ENCODE data around the gene CCR3. TPM values are rescaled to one million over a fixed set of nuclear protein-coding genes. Genes with fewer than 3 reads are reported as not detected.

Gene CCR3
- total RNA-seq, 2 experiments from 2014 or later = not detected

DNA sequence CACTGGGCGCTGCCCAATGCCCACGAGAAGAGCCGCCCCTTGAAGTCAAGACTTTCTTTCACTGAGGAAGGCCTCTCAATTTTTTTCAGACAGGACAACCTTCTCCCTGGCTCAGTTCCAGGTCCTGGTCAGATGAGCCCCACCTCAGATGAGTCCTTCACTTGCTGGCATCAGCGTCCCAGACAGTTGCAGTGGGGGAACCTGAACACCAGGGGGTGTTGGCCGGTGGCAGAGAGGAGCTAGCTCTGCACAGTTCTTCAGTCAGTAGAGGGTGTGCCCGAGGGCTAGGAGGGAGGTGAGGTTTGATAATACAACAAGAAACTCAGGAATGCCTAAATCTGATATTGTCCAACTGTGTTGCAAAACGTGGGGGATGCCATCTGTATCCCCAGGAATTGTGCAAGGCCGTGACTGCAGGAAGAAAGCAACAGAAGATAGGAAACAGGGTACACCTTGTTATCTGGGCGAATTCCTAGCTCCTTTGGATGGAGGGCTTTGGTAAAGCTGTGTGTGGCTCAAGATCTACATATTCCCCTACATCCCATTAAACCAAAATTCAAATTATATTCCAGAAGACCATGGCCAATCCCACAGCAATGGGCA lies 34.3 kb downstream of the CCR3 start:
- ChIA-PET POLR2A (interaction anchor here (1.2 to 1.3 kb wide), 3 partner anchors 18 to 179 kb away, joined by 3 to 5 read pairs (median 4); no protein-coding TSS in a partner anchor), CTCF (interaction anchor here (0.7 to 6.8 kb wide), 38 partner anchors 9 to 197 kb away, joined by 3 to 156 read pairs (median 4); partner anchors contain the start of genes CCR1, CCR2, CCR5 and CCR5AS)
- Mint-ChIP-seq H3K4me1 (ENCODE audit: low read depth) (peaks cover 41% of the 10 kb centered on the region), H3K9me3 (peaks cover 16% of the 10 kb centered on the region), H3K27ac (no peak overlapping the region), H3K36me3 (ENCODE audit: low read depth) (peaks cover 20% of the 10 kb centered on the region), H3K4me3 (no peak overlapping the region), H3K27me3 (peaks cover 5% of the 10 kb centered on the region)
- ATAC-seq (peak; percentile 81), DNase-seq (peak; percentile 86)
- peak; percentile 87 for TF ChIP-seq CTCF (IDR thresholded peaks at IDR 0.05)
- intact Hi-C loops (cut with micrococcal nuclease) = loop anchor here (5.0 kb wide), 1 partner anchor 96 kb away; the partner anchor contains the start of gene CCR5

DNA sequence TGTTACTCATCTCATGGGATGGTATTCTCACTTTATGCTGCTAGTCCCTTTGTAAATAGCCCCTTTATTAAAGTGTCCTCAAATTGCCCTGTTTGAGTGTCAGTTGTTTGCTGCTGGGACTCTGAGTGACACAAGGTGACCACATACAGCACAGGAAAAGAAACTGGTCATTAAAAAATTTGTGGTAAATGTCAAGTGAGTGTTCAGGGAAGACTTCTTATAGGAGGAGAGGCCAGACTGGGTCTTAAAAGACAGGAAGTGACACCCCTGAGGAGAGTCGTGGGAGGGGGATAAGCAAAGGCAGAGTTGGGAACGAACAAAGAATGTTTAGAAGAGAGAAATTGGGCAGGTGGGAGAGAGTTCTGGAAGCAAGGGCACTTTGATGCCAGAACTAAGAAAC lies 35.2 kb downstream of the CCR3 start:
- ChIA-PET CTCF (interaction anchor here (0.8 to 6.8 kb wide), 7 partner anchors 11 to 130 kb away, joined by 3 to 156 read pairs (median 4); partner anchors contain the start of genes CCR5, CCR5AS and CCRL2), POLR2A (no interaction called here)
- no peak overlapping the region for H3K4me3 Mint-ChIP-seq
- peak overlapping the region; percentile 50 for H3K27ac Mint-ChIP-seq
- no peak for TF ChIP-seq CTCF (IDR thresholded peaks at IDR 0.05)
- peaks cover 16% of the 10 kb centered on the region for H3K9me3 Mint-ChIP-seq
- peaks cover 49% of the 10 kb centered on the region for H3K4me1 Mint-ChIP-seq (ENCODE audit: low read depth)
- H3K27me3 Mint-ChIP-seq = peaks cover 5% of the 10 kb centered on the region
- DNase-seq (no peak), ATAC-seq (no peak)
- intact Hi-C loops (cut with micrococcal nuclease) = loop anchor here (5.0 kb wide), 1 partner anchor 95 kb away; the partner anchor contains the start of gene CCR5
- H3K36me3 Mint-ChIP-seq (ENCODE audit: low read depth) = peaks cover 20% of the 10 kb centered on the region

DNA sequence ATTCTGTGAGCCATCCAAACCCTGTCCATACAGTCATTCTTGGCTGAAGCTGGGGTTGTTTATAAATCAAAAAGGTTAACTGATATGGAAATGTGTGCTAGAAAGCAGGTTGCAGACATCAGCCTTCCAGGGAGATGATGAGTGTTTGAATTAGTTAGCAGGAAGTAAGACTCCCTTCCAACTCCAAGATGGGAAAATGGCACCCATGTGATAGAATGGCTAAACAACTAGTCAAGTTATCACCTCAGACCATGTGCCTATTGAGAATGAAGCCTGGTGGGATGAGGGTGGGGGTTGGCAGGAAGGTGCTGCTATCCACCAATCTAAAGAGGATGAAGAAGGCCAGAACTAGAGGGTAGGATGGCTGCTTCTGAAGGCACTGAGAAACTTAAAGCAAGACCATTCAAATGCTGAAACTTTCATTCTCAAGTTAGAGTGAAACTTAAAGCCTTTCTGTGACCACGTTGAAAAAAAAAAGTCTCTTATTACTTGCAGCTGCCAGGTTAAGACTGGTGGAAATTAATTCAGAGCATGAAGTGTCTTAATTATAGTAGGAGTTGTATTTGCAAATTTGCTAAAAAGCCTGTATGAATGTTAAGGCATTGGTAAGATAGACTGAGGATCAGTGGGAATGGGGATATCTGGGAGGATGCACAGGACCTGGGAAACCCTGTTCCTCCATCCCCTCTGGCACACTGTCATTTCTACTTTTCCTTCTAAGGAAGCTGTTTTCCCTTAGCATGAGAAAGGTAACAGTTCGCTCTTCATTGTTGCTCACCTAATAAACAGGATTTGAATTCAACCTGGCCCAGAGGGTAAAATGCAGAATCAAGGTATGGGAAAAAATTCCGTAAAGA lies 36.8 kb downstream of the CCR3 start:
- peaks cover 65% of the 10 kb centered on the region for H3K4me1 Mint-ChIP-seq (ENCODE audit: low read depth)
- ATAC-seq = peak; percentile 14
- H3K36me3 Mint-ChIP-seq (ENCODE audit: low read depth) = peaks cover 20% of the 10 kb centered on the region
- H3K27me3 Mint-ChIP-seq = peaks cover 5% of the 10 kb centered on the region
- POLR2A ChIA-PET = interaction anchor here (0.6 to 3.5 kb wide), 8 partner anchors 10 to 936 kb away, joined by 3 to 21 read pairs (median 3); partner anchors contain the start of gene CCR5
- H3K27ac Mint-ChIP-seq = peak overlapping the region; percentile 77
- no peak overlapping the region for H3K4me3 Mint-ChIP-seq
- CTCF ChIA-PET = interaction anchor here (1.3 to 3.7 kb wide), 7 partner anchors 13 to 99 kb away, joined by 3 to 31 read pairs (median 6); partner anchors contain the start of gene CCR5
- peaks cover 16% of the 10 kb centered on the region for H3K9me3 Mint-ChIP-seq
- intact Hi-C loops (cut with micrococcal nuclease) = loop anchor here (5.0 kb wide), 1 partner anchor 93 kb away; the partner anchor contains the start of gene CCR5
- DNase-seq = no peak
- TF ChIP-seq CTCF (IDR thresholded peaks at IDR 0.05) = no peak

DNA sequence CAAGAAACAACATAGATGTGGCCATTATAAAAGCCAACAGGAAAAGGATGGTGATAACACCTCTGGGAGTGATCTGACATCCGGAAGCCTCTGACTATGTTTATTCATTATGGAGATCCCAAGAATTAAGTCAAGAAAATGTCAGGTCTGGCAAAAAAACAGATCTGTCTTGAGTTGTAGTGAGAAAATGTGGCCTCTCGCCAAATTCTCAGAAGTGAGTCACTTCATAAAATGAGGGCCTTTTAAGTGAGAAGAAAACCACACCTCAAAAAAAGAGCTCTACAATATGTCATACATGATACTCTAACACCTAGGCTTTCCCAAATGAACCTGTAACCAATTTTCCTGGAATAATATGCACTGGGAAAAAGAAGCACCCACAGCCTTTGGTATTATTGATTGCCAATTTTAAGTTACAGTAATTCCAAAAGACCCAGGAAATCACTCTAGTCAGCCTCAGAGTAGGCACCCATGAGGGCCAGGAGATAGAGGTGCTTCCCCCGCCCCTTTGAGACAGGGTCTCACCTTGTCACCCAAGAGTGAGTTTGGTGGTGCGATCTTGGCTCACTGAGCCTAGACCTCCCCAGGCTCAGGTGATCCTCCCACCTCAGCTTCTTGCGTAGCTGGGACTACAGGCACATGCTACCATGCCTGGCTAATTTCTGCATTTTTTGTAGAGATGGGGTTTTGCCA lies 38.0 kb downstream of the CCR3 start:
- Mint-ChIP-seq H3K27me3 (peaks cover 4% of the 10 kb centered on the region), H3K4me3 (no peak overlapping the region), H3K27ac (peak overlapping the region; percentile 77), H3K9me3 (peaks cover 16% of the 10 kb centered on the region), H3K4me1 (ENCODE audit: low read depth) (peaks cover 77% of the 10 kb centered on the region), H3K36me3 (ENCODE audit: low read depth) (peaks cover 20% of the 10 kb centered on the region)
- DNase-seq (peak; percentile 88), ATAC-seq (peak; percentile 67)
- intact Hi-C loops (cut with micrococcal nuclease) = loop anchor here (2.0 to 5.0 kb wide), 2 partner anchors 19 to 183 kb away; no protein-coding TSS in a partner anchor
- no peak for TF ChIP-seq CTCF (IDR thresholded peaks at IDR 0.05)
- ChIA-PET CTCF (interaction anchor here (1.0 to 3.7 kb wide), 8 partner anchors 14 to 183 kb away, joined by 3 to 31 read pairs (median 6); partner anchors contain the start of gene CCR5), POLR2A (interaction anchor here (0.6 to 3.5 kb wide), 8 partner anchors 13 to 1965 kb away, joined by 3 to 21 read pairs (median 3); partner anchors contain the start of genes CCR5, CCR5AS and CCRL2)

Data from activated CD8-positive, alpha-beta T cell treated with anti-CD3 and anti-CD28 coated beads for 36 hours (primary cell).